ENCODE results near the gene EYA2.

DNA sequence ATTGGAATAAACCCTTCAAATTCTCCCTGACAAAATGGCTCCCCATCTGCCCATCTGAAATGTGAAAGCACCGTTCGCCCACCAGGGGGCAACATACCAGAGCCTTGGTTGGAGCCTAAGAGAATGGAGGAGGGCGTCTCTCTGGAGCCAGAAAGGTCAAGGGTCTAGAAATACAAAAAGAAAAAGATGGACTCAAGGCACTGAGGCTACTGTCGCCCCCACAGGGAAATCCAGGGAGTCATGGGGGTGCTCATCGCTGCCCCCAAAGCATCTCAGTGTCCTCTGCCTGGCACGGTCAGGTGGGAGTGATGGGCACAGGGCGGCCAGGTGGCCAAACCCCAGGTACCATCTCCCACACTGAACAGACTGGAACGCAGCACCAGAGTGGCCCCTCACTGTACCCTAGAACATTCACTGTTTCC lies 325.5 kb downstream of the EYA2 start:
- TF ChIP-seq, protein P1, sequence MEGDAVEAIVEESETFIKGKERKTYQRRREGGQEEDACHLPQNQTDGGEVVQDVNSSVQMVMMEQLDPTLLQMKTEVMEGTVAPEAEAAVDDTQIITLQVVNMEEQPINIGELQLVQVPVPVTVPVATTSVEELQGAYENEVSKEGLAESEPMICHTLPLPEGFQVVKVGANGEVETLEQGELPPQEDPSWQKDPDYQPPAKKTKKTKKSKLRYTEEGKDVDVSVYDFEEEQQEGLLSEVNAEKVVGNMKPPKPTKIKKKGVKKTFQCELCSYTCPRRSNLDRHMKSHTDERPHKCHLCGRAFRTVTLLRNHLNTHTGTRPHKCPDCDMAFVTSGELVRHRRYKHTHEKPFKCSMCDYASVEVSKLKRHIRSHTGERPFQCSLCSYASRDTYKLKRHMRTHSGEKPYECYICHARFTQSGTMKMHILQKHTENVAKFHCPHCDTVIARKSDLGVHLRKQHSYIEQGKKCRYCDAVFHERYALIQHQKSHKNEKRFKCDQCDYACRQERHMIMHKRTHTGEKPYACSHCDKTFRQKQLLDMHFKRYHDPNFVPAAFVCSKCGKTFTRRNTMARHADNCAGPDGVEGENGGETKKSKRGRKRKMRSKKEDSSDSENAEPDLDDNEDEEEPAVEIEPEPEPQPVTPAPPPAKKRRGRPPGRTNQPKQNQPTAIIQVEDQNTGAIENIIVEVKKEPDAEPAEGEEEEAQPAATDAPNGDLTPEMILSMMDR (IDR thresholded peaks at IDR 0.05 in 4 of 5, conservative IDR thresholded peaks at IDR 0.05 in 1 of 5) = peak in 2 of 5 experiments; percentile 16 to 52
- TF ChIP-seq POLR2A (IDR thresholded peaks at IDR 0.05) = no peak
